Nucleus accumbens (tissue), 56 donors: ENCODE results near the gene SPTB.

Source experiments
- DNase-seq, 56 donors: peaks; one replicate each; lab custom pipeline; 2025; lab: John Stamatoyannopoulos, UW

SPTB gene

GRCh38 chr14:64855721-64856528 lies 23.8 kb downstream of the SPTB start:
- no peak for DNase-seq

- DNase-seq = no peak
These were observed 29.2 kb downstream of the SPTB start for GRCh38 chr14:64850369-64851137.

- DNase-seq = no peak
These were observed 29.8 kb downstream of the SPTB start for GRCh38 chr14:64849940-64850339.

GRCh38 chr14:64848239-64848638 lies 31.5 kb downstream of the SPTB start:
- DNase-seq = no peak

GRCh38 chr14:64846319-64846718 lies 33.4 kb downstream of the SPTB start:
- DNase-seq = no peak

- no peak for DNase-seq
These were observed 33.8 kb downstream of the SPTB start for GRCh38 chr14:64845878-64846277.

GRCh38 chr14:64844969-64845536 lies 34.7 kb downstream of the SPTB start:
- no peak for DNase-seq

GRCh38 chr14:64844272-64844671 lies 35.4 kb downstream of the SPTB start:
- DNase-seq = no peak

GRCh38 chr14:64843548-64843947 lies 36.2 kb downstream of the SPTB start:
- DNase-seq = peak in 1 of 56 donors; percentile 15

- no peak for DNase-seq
These were observed 37.6 kb downstream of the SPTB start for GRCh38 chr14:64841772-64842750.

GRCh38 chr14:64841121-64841651 lies 38.5 kb downstream of the SPTB start:
- DNase-seq = no peak

GRCh38 chr14:64838656-64839055 lies 41.1 kb downstream of the SPTB start:
- DNase-seq = no peak

- no peak for DNase-seq
These were observed 44.3 kb downstream of the SPTB start for GRCh38 chr14:64835431-64835830.

GRCh38 chr14:64834965-64835364 lies 44.7 kb downstream of the SPTB start:
- DNase-seq = no peak

GRCh38 chr14:64831419-64831818 lies 48.3 kb downstream of the SPTB start:
- no peak for DNase-seq

- DNase-seq = no peak
These were observed 48.7 kb downstream of the SPTB start for GRCh38 chr14:64830961-64831360.

- DNase-seq = no peak
These were observed 51.6 kb downstream of the SPTB start for GRCh38 chr14:64828071-64828470.

- no peak for DNase-seq
These were observed 52.9 kb downstream of the SPTB start for GRCh38 chr14:64826845-64827244.

- DNase-seq = no peak
These were observed 53.4 kb downstream of the SPTB start for GRCh38 chr14:64826333-64826732.

GRCh38 chr14:64825509-64825908 lies 54.2 kb downstream of the SPTB start:
- DNase-seq = no peak
